ENCODE data around the gene SP110.
"Not testable (repeated sequence)": the region's sequence is repeated elsewhere in the genome, so short reads cannot be mapped to it uniquely, and the experiment has no call there.

SP110 gene

GRCh38 chr2:230219419-230220331, at the start of gene SP110:
TSS of gene SP110 (minus strand) at chr2:230219984. CDS start at chr2:230216927, 3,057 bp downstream.
- peak; percentile 97 for DNase-seq (ENCODE audit: low read depth)
- peak within 1 kb of the TSS; percentile 84 for H3K4me3 ChIP-seq (ENCODE audit: low read length)
- no peak for TF ChIP-seq CTCF (IDR thresholded peaks at IDR 0.05; ENCODE audit: insufficient read depth, low read depth, low read length, missing control alignments)

- no peak for TF ChIP-seq CTCF (IDR thresholded peaks at IDR 0.05; ENCODE audit: insufficient read depth, low read depth, low read length, missing control alignments)
- DNase-seq (ENCODE audit: low read depth), result no peak
- no peak overlapping the region for H3K4me3 ChIP-seq (ENCODE audit: low read length)
These were observed 48.9 kb upstream of the SP110 start for GRCh38 chr2:230268606-230269243.

- DNase-seq (ENCODE audit: low read depth), result no peak
- H3K4me3 ChIP-seq (ENCODE audit: low read length), result no peak overlapping the region
- no peak for TF ChIP-seq CTCF (IDR thresholded peaks at IDR 0.05; ENCODE audit: insufficient read depth, low read depth, low read length, missing control alignments)
These were observed 47.8 kb upstream of the SP110 start for GRCh38 chr2:230267556-230267955.

GRCh38 chr2:230267059-230267458, 47.3 kb upstream of the SP110 start:
- TF ChIP-seq CTCF (IDR thresholded peaks at IDR 0.05; ENCODE audit: insufficient read depth, low read depth, low read length, missing control alignments), result no peak
- no peak overlapping the region for H3K4me3 ChIP-seq (ENCODE audit: low read length)

GRCh38 chr2:230266638-230267037, 46.9 kb upstream of the SP110 start:
- TF ChIP-seq CTCF (IDR thresholded peaks at IDR 0.05; ENCODE audit: insufficient read depth, low read depth, low read length, missing control alignments), result no peak
- no peak for DNase-seq (ENCODE audit: low read depth)

More at GRCh38 chr2:230267059-230267458, 47.3 kb upstream of the SP110 start:
- no peak for DNase-seq (ENCODE audit: low read depth)

GRCh38 chr2:230264945-230265344, 45.2 kb upstream of the SP110 start:
- peak; percentile 88 for DNase-seq (ENCODE audit: low read depth)
- H3K4me3 ChIP-seq (ENCODE audit: low read length), result not testable (repeated sequence)

More at GRCh38 chr2:230266638-230267037, 46.9 kb upstream of the SP110 start:
- no peak overlapping the region for H3K4me3 ChIP-seq (ENCODE audit: low read length)

GRCh38 chr2:230262246-230262645, 42.5 kb upstream of the SP110 start:
- H3K4me3 ChIP-seq (ENCODE audit: low read length), result no peak overlapping the region
- no peak for TF ChIP-seq CTCF (IDR thresholded peaks at IDR 0.05; ENCODE audit: insufficient read depth, low read depth, low read length, missing control alignments)
- DNase-seq (ENCODE audit: low read depth), result no peak
